NCI-H774 (cell line): Measurements from ENCODE around the gene SH2D2A.

ENCODE experiments used
- DNase-seq: peaks from one replicate; lab custom pipeline; 2025; lab: John Stamatoyannopoulos, UW

Gene SH2D2A

GRCh38 chr1:156816561-156817328, at the start of gene SH2D2A:
Gene SH2D2A, minus strand, starts transcription at chr1:156816848. Its CDS starts 140 bp downstream, at chr1:156816708.
- no peak for DNase-seq

DNA sequence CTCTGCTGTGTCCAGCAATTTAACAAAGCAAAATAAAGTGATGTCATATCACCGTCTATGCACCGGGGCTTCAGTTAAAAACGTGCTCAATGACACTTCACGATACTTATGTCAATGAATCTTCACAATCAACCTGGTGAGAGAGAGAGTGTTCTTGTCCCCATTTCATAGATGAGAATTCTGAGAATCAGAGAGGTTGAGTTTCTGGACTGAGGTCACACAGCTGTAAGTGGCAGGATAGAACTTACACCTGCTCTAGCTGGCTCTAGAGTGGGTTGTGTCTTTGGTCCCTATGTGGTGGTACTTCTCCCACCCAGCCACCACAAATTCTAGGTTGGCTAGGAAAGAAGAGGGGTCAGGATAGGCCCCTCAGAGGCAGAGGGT, 49.2 kb upstream of the SH2D2A start:
- DNase-seq, result no peak

- no peak for DNase-seq
These were observed 48.6 kb upstream of the SH2D2A start for GRCh38 chr1:156865258-156865657.

DNA sequence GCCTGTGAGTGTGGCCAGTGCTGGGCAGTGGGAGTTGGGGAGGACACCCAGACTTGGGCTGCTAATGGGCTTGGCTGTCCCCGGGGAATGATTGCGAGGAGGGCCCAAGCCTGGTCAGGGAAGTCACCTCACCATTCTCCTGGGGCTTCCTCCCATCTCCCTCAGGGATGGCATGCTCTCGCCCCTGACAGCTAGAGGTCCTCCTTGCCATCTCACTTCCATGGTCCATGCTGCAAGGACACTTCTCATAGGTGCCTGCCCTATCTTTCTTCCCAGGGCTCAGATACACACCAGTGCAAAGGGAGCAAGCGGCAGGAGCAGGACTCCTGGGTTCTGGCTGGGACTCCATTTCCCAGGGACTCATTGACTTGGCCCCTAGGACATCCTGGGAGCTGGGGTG, 48.1 kb upstream of the SH2D2A start:
- no peak for DNase-seq

GRCh38 chr1:156863631-156864030, 47.0 kb upstream of the SH2D2A start:
- no peak for DNase-seq

DNA sequence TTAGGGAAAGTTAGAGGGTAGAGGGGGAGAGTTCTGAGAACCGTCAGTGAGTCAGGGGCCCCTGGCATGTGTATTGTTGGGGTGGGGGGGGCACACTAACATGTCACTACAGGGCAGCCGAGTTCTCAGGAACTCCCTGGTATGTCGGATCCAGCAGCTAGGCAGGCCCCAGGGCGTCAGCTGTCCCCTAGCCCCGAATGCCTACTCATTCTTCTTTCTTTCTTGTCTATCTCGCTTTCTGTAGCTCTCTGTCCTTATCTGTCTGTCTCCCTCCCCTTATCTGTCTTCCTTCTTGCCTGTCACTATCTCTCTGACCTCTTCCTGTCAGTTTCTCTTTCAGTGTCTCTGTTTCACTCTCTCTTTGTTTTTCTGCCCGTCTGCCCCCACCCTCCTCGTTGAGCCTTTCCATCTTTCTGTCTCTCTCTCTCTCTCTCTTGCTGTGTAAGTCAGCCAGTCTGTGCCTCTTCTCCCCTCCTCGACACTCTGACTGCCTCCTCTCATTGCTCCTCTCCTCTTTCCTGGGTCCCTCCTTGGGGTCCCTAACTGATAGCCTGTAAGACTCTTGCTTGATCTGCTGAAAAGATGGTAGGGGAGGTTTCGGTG, 46.5 kb upstream of the SH2D2A start:
- DNase-seq, result no peak

- DNase-seq, result no peak
These were observed 45.9 kb upstream of the SH2D2A start for GRCh38 chr1:156862584-156862983.

DNA sequence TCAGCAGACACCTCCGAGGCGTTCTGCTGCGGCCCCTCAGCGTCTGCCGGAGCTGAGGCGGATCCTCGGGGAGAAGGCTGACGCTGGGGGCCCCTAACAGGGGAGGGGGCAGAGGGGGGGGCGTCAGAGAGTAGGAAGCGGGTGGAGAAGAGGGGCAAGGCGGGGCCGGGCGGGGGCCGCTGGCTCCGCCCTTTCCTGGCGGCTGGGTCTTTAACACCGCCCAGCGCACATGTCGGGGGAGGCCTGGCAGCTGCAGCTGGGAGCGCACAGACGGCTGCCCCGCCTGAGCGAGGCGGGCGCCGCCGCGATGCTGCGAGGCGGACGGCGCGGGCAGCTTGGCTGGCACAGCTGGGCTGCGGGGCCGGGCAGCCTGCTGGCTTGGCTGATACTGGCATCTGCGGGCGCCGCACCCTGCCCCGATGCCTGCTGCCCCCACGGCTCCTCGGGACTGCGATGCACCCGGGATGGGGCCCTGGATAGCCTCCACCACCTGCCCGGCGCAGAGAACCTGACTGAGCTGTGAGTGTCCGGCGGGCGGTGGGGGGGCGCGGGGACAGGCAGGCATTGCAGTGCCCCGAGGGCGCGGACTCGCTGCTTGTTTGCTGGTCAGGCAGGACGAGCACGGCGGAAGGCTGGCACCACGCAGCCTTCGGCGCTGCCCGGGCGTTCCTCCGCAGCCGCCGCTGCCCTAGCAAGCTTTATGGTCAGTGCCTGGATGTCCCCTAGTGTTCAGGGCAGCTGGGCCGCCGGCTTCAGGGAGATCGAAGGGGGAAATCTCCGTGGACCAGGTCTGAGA, 44.2 kb upstream of the SH2D2A start, which contains the start of gene NTRK1:
TSS of gene NTRK1 (plus strand) at position 238 of the 796 bp plus-strand sequence. CDS start at position 308, 70 bp downstream.
- peak; percentile 62 for DNase-seq

- peak; percentile 44 for DNase-seq
These were observed 43.5 kb upstream of the SH2D2A start for GRCh38 chr1:156860113-156860627.

DNA sequence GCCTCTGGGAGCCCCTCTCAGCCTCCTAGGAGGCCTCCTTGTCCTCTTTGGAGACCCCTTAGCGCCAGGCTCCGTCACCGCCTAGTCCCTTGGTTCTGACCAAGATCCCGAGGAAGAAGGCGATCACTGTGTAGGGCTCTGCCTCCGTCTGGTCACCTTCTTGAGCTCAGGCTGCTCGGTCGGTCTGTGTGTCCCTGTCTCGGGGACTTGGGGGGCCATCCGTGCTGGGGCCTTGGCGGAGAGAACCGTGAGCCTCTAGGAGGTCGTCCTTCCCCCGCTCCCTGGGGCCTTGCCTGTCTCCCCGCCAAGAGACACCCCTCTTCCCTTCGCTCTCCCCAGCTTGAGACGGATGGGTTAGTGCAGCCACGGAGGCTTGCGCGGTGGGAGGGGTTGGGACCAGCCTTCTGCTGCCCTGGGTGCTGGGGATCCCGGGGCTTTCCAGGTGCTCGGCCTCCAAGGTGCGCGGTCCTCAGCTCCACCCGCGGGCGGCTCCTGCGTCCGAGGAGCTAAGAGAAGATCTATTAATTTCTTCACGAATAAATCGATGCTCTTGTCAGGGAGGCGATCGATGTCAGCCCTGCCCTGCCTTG, 43.0 kb upstream of the SH2D2A start:
- no peak for DNase-seq

DNA sequence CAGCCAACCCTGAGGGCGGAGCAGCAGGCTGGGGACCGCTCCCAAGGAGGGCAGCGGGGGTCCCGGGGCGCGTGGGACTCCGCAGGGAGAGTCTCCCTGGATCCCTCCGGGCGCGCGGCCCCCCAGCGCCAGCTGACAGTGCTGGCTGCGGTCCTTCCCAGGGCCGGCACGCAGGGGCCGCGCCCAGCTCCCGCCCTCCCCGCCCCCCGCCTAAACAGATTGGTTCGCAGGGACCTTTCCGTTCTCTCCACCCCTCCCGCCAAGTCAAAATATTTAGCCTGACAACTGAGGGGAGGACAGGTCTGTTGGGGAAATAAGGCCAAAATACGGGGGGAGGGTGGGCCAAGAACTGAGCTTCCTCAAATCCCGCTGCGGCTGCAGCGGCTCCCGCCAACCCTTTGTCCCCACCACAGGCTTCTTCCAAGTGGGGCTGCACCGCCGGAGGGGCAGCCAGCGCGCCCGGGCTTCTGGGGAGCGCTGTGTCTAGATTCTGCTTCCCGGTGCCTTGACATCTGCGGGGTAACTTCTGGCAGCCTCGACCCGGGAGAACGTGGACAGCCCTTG, 42.4 kb upstream of the SH2D2A start, which contains the start of gene INSRR:
TSS of gene INSRR (minus strand) at position 159 of the 564 bp plus-strand sequence. CDS start 496 bp downstream, outside the sequence.
- no peak for DNase-seq

DNA sequence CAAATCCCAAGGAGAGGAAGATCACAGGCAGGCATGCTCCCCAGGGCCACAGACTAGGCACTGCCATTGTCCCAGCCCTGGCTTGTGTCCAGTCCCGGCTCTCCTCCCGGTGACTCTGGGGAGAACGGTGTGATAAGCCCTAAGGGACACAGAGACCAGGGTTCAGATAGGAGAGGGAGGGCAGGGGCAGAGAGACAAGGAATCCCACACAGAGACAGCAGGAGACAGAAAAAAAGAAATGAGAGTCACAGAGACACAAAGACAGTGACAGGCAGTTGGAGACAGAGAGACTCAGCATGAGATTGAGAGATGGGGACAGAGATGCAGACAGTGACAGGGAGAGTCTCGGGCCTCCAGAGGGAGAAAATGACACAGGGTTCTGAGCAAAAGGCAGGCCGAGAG, 41.9 kb upstream of the SH2D2A start:
- no peak for DNase-seq

GRCh38 chr1:156857532-156857931, 40.9 kb upstream of the SH2D2A start:
- no peak for DNase-seq

DNA sequence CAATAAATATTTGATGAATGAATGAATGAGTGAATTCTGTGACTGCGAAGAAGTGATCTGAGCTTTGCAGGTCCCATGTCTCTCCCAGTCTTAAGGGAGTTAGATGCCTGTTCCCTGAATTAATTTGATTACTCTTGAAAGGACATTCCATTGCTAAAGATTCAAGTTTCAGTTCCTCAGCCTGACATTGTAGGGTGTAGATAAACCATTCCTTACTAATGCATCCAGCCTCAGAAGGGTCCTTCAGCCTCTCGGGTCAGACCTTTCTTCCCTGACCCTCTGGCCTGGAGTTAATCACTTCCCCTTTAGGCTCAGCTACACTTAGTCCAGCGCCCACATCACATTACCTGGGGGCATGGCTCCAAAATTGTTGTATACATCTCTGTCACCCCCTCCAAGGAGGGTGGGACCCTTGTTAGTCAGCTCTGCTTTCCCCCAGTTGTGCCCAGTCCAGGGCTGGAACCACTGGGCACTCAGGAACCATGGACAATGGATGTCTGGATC, 39.7 kb upstream of the SH2D2A start:
- no peak for DNase-seq

GRCh38 chr1:156854634-156855033, 38.0 kb upstream of the SH2D2A start:
- DNase-seq, result no peak

- no peak for DNase-seq
These were observed 37.1 kb upstream of the SH2D2A start for GRCh38 chr1:156853761-156854160.

- DNase-seq, result peak; percentile 92
These were observed 35.8 kb upstream of the SH2D2A start for GRCh38 chr1:156852418-156852874.

DNA sequence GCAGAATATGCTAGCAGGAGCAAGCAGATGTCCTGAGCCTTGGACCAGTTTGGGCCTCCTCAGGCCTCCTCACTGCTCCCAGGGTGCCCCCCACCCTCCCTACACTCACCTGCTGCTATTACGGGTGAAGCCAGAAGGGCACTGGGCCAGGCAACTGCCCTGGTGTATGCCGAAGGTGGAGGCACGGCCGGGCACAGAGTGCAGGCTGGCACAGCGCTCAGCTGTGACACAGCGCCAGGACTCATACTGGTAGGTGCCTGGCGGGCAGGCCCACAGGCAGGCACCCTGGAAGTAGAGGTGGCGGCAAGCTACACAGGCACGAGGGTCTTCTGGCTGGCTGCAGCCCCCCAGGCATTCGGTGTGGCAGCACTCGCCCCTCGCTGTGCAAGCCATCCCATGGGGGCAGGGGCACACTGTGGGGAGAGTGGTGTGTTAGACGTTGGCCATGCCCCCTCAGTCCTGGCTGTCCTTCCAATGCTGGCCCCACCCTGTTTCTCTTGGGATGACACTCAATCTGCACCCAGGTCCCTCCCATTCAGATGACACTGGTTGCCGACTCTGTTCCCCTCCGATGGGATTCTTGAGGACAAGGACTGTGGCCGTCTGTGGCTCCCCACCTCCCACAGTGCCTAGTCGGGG, 35.2 kb upstream of the SH2D2A start:
- DNase-seq, result peak; percentile 13

DNA sequence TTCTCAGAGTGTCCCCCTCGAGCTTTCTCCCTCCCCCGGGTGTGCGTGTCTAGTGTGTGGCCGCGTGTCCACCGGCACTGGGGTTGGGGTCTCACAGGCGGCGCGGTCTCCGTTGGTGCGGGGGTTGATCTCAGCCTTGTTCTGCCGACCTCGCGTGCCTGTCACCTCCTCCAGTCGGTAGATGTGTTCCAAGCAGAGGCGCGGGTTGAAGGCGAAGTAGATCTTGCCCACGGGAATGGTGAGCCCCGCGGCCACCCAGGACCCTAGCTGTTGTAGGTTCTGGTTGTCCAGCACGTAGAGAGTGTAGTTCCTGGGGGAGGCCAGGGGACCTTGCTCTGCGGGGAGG, 32.5 kb upstream of the SH2D2A start:
- no peak for DNase-seq

GRCh38 chr1:156848461-156849150, 32.0 kb upstream of the SH2D2A start:
- DNase-seq, result no peak
